Body of pancreas (tissue), 4 donors: ENCODE data around the gene HASPIN.

Experiments used
- POLR2A ChIP-seq, 3 donors: fragments of 450-650 bp; IDR thresholded peaks; one replicate each; pipeline ENCODE4 v1.6.1; 2016; ENCODE audit warnings: antibody characterized with exemption in 3 of 3, mild to moderate bottlenecking in 2 of 3
- TF ChIP-seq, protein P1 (sequence below), 7 experiments: fragments of 450-650 bp in 4 of 7; fragments of 200-600 bp in 3 of 7; sonication (generic) in 3 of 7; IDR thresholded peaks; one replicate each; pipeline ENCODE4 v1.5.1; 2016 to 2019; ENCODE audit warnings: antibody characterized with exemption in 7 of 7

DNA sequence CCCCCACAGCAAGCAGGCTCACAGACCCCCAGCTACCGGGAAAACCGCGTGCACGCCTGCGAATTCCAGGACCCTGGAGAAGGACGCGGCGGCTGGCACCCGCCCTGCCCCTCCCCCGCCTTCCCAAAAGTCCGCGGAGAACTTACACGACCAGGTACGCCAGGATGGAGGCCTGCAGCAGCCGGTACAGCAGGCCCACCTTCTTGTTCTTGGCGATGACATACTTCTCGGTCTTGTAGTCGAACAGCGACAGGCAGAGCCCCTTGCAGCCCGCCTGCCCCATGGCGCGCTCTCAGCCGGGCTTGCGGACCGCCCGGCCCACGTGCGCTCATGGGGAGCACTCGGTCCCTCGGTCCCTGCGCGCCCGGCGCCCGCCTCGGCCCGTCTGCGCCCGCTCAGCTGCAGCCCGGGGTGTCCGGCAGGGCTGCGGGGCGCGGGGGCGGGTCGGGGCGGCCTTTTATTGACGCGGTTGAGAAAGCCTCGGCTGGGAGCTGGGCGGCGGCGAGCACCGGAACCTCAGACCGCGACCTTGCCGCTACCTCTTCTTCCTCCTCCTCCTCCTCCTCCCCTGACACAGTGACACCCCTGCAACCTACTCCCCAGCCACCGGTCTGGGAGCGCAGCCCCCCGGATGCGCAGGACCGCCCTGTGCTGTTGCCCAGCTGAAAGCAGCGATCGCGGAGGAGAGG, 27.8 kb upstream of the HASPIN start, which contains the start of gene P2RX5:
- TF ChIP-seq, protein P1, sequence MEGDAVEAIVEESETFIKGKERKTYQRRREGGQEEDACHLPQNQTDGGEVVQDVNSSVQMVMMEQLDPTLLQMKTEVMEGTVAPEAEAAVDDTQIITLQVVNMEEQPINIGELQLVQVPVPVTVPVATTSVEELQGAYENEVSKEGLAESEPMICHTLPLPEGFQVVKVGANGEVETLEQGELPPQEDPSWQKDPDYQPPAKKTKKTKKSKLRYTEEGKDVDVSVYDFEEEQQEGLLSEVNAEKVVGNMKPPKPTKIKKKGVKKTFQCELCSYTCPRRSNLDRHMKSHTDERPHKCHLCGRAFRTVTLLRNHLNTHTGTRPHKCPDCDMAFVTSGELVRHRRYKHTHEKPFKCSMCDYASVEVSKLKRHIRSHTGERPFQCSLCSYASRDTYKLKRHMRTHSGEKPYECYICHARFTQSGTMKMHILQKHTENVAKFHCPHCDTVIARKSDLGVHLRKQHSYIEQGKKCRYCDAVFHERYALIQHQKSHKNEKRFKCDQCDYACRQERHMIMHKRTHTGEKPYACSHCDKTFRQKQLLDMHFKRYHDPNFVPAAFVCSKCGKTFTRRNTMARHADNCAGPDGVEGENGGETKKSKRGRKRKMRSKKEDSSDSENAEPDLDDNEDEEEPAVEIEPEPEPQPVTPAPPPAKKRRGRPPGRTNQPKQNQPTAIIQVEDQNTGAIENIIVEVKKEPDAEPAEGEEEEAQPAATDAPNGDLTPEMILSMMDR (IDR thresholded peaks at IDR 0.05), result no peak
- no peak for TF ChIP-seq POLR2A (IDR thresholded peaks at IDR 0.05)
